Measurements from ENCODE around the gene PHGDH. TPM values are rescaled to one million over a fixed set of nuclear protein-coding genes. Genes with fewer than 3 reads are reported as not detected.
"Not testable (repeated sequence)": the region's sequence is repeated elsewhere in the genome, so short reads cannot be mapped to it uniquely, and the experiment has no call there.

PHGDH gene
- total RNA-seq, 4 donors from 2014 or later: 0.86 to 7.1 (median 2.3) TPM; not detected in 1

- H3K27ac ChIP-seq: no peak overlapping the region
- no peaks in the 10 kb centered on the region for H3K9me3 ChIP-seq
- ATAC-seq (no peak), DNase-seq (no peak)
- no peaks in the 10 kb centered on the region for H3K36me3 ChIP-seq
- in situ Hi-C loops (cut with MboI; ENCODE audit: low sequenced_read_pairs in 4 of 4) (no loop called here), intact Hi-C loops (cut with DNase I; ENCODE audit: low total_unique reads) (no loop called here)
- H3K27me3 ChIP-seq: no peaks in the 10 kb centered on the region
- TF ChIP-seq POLR2A (IDR thresholded peaks at IDR 0.05): no peak
- TF ChIP-seq, protein P1, sequence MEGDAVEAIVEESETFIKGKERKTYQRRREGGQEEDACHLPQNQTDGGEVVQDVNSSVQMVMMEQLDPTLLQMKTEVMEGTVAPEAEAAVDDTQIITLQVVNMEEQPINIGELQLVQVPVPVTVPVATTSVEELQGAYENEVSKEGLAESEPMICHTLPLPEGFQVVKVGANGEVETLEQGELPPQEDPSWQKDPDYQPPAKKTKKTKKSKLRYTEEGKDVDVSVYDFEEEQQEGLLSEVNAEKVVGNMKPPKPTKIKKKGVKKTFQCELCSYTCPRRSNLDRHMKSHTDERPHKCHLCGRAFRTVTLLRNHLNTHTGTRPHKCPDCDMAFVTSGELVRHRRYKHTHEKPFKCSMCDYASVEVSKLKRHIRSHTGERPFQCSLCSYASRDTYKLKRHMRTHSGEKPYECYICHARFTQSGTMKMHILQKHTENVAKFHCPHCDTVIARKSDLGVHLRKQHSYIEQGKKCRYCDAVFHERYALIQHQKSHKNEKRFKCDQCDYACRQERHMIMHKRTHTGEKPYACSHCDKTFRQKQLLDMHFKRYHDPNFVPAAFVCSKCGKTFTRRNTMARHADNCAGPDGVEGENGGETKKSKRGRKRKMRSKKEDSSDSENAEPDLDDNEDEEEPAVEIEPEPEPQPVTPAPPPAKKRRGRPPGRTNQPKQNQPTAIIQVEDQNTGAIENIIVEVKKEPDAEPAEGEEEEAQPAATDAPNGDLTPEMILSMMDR (IDR thresholded peaks at IDR 0.05 in 4 of 5, conservative IDR thresholded peaks at IDR 0.05 in 1 of 5): no peak
- H3K4me1 ChIP-seq: no peaks in the 10 kb centered on the region
- H3K4me3 ChIP-seq: no peak overlapping the region
These were observed 24.2 kb upstream of the PHGDH start for GRCh38 chr1:119687434-119688079.

GRCh38 chr1:119688810-119689209 lies 22.9 kb upstream of the PHGDH start:
- Histone ChIP-seq H3K27me3 (no peaks in the 10 kb centered on the region), H3K9me3 (no peaks in the 10 kb centered on the region), H3K4me3 (no peak overlapping the region), H3K27ac (no peak overlapping the region), H3K36me3 (no peaks in the 10 kb centered on the region), H3K4me1 (no peaks in the 10 kb centered on the region)
- DNase-seq (no peak), ATAC-seq (no peak)
- in situ Hi-C loops (cut with MboI; ENCODE audit: low sequenced_read_pairs in 4 of 4) (no loop called here), intact Hi-C loops (cut with DNase I; ENCODE audit: low total_unique reads) (no loop called here)
- TF ChIP-seq POLR2A (IDR thresholded peaks at IDR 0.05): no peak
- TF ChIP-seq, protein P1 (IDR thresholded peaks at IDR 0.05 in 4 of 5, conservative IDR thresholded peaks at IDR 0.05 in 1 of 5): no peak

DNA sequence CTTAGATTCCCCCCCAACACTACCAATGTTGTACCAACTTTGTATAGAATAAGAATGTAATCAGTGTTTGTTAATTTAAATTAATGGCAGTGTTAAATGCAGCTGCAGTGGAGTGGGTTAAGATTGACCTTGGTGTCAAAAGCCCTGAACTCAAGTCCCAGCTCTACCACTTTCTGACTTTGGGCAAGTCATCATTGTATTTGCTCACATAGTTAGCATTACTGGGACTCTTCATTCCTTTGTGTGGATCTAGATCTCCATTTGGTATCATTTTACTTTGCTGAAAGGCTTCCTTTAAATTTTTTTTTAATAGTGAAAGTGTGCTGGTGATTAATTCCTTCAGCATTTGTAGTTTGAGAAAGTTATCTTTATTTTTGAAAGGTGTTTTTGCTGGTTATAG lies 22.2 kb upstream of the PHGDH start:
- intact Hi-C loops (cut with DNase I; ENCODE audit: low total_unique reads): no loop called here
- no peaks in the 10 kb centered on the region for H3K9me3 ChIP-seq
- no peak for ATAC-seq

DNA sequence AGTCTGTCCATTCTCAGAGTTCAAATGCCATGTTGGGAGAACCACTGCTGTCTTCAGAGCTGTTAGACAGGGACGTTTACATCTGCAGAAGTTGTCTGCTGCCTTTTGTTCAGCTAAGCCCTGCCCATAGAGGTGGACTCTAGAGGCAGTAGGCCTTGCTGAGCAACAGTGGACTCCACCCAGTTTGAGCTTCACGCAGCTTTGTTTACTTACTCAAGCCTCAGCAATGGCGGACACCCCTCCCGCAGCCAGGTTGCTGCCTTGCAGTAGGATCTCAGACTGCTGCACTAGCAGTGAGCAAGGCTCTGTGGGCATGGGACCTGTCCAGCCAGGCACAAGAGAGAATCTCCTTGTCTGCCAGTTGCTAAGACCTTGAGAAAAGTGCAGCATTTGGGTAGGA lies 14.9 kb upstream of the PHGDH start:
- H3K9me3 ChIP-seq; intact Hi-C loops (cut with DNase I; ENCODE audit: low total_unique reads); DNase-seq; ATAC-seq; H3K4me1 ChIP-seq; H3K27me3 ChIP-seq; H3K27ac ChIP-seq; H3K4me3 ChIP-seq; in situ Hi-C loops (cut with MboI; ENCODE audit: low sequenced_read_pairs in 4 of 4); H3K36me3 ChIP-seq: not testable (repeated sequence)

More for the DNA sequence above, 22.2 kb upstream of the PHGDH start:
- H3K36me3 ChIP-seq: no peaks in the 10 kb centered on the region
- H3K4me3 ChIP-seq: no peak overlapping the region
- TF ChIP-seq, protein P1 (IDR thresholded peaks at IDR 0.05 in 4 of 5, conservative IDR thresholded peaks at IDR 0.05 in 1 of 5): no peak
- TF ChIP-seq POLR2A (IDR thresholded peaks at IDR 0.05): no peak
- DNase-seq: no peak
- no peak overlapping the region for H3K27ac ChIP-seq
- H3K4me1 ChIP-seq: no peaks in the 10 kb centered on the region
- H3K27me3 ChIP-seq: no peaks in the 10 kb centered on the region
- in situ Hi-C loops (cut with MboI; ENCODE audit: low sequenced_read_pairs in 4 of 4): no loop called here

GRCh38 chr1:119697598-119697997 lies 14.1 kb upstream of the PHGDH start:
- peaks cover 0 to 3% (median 0%) of the 10 kb centered on the region in 3 donors for H3K27me3 ChIP-seq
- in situ Hi-C loops (cut with MboI; ENCODE audit: low sequenced_read_pairs in 4 of 4) (no loop called here), intact Hi-C loops (cut with DNase I; ENCODE audit: low total_unique reads) (no loop called here)
- no peak for DNase-seq
- no peak for ATAC-seq
- H3K27ac ChIP-seq: no peak overlapping the region
- H3K9me3 ChIP-seq: no peaks in the 10 kb centered on the region
- no peak overlapping the region for H3K4me3 ChIP-seq
- no peaks in the 10 kb centered on the region for H3K4me1 ChIP-seq
- H3K36me3 ChIP-seq: no peaks in the 10 kb centered on the region
- TF ChIP-seq POLR2A (IDR thresholded peaks at IDR 0.05): no peak
- TF ChIP-seq, protein P1 (IDR thresholded peaks at IDR 0.05 in 4 of 5, conservative IDR thresholded peaks at IDR 0.05 in 1 of 5): no peak

Measured in gastrocnemius medialis (tissue), 4 donors.